ENCODE results near the gene RAE1.

GRCh38 chr20:57410924-57411323 lies 59.9 kb downstream of the RAE1 start:
- TF ChIP-seq GATA2 (IDR thresholded peaks at IDR 0.05; ENCODE audit: low read depth, low read length), result no peak
- TF ChIP-seq GATA3 (IDR thresholded peaks at IDR 0.05; ENCODE audit: low read depth, low read length), result no peak
